IMR-90 (cell line): Measurements from ENCODE around the gene CDH13. TPM values are rescaled to one million over a fixed set of nuclear protein-coding genes. Genes with fewer than 3 reads are reported as not detected.

Experiments used
- ATAC-seq: fragments of 200-7000 bp; cut with Tn5 transposase; 2 replicates; pipeline ENCODE4 v1.9.1; 2020; ENCODE audit warnings: low read depth, mild to moderate bottlenecking, moderate library complexity
- BruUV-seq: library from RNA; stranded (reverse); fragments of 400-500 nt; replicated peaks from 2 replicates; lab custom pipeline; 2021; lab: Mats Ljungman, UMichigan
- CTCF ChIA-PET: fragments of 300-600 bp; formaldehyde crosslinking; extraction: SDS; loops from one replicate; lab custom pipeline; 2021; ENCODE audit warnings: antibody characterized with exemption; lab: Yijun Ruan, JAX
- POLR2A ChIA-PET: fragments of 300-600 bp; sonication (Branson Sonifier 250); formaldehyde crosslinking; loops from one replicate; lab custom pipeline; 2022; ENCODE audit warnings: antibody characterized with exemption; ENCODE audit not compliant: unreplicated experiment; lab: Charles Lee
- DNase-seq: peaks from one replicate; pipeline ENCODE4 v3.0.0; 2013
- H2AFZ ChIP-seq: replicated peaks from 2 replicates; pipeline ENCODE3; 2013; ENCODE audit warnings: low read length, mild to moderate bottlenecking; ENCODE audit not compliant: poor library complexity
- H2AK5ac ChIP-seq: 2 replicates; pipeline ENCODE4 v1.6.1; 2013; ENCODE audit warnings: low read depth, low read length, inconsistent platforms
- H2AK9ac ChIP-seq: replicated peaks from 2 replicates; pipeline ENCODE3; 2013; ENCODE audit warnings: mild to moderate bottlenecking, low read depth, low read length, moderate library complexity; ENCODE audit not compliant: poor library complexity
- H2BK120ac ChIP-seq: 2 replicates; pipeline ENCODE4 v1.6.1; 2013; ENCODE audit warnings: low read depth, low read length, inconsistent platforms
- H2BK15ac ChIP-seq: 3 replicates; pipeline ENCODE4 v1.6.1; 2013; ENCODE audit warnings: low read depth, low read length, inconsistent platforms
- H2BK20ac ChIP-seq: 2 replicates; pipeline ENCODE4 v1.6.1; 2013; ENCODE audit warnings: low read depth, mild to moderate bottlenecking, inconsistent platforms, low read length, moderate library complexity
- H2BK5ac ChIP-seq: 2 replicates; pipeline ENCODE4 v1.6.1; 2013; ENCODE audit warnings: mild to moderate bottlenecking, low read depth, low read length, inconsistent platforms; ENCODE audit not compliant: poor library complexity, severe bottlenecking
- H3K14ac ChIP-seq: replicated peaks from 2 replicates; pipeline ENCODE4 v1.6.1; 2013; ENCODE audit warnings: low read depth, low read length, inconsistent platforms
- H3K18ac ChIP-seq: 2 replicates; pipeline ENCODE4 v1.6.1; 2013; ENCODE audit warnings: low read depth, low read length, control low read depth
- H3K23ac ChIP-seq: 2 replicates; pipeline ENCODE4 v1.6.1; 2013; ENCODE audit warnings: low read depth, low read length, inconsistent platforms
- H3K27ac ChIP-seq: 2 replicates; pipeline ENCODE4 v1.5.1; 2013; ENCODE audit warnings: mild to moderate bottlenecking, control low read depth, low read length; ENCODE audit not compliant: insufficient read depth
- H3K27me3 ChIP-seq: 2 replicates; pipeline ENCODE4 v1.6.1; 2013; ENCODE audit warnings: low read length; ENCODE audit not compliant: control insufficient read depth, insufficient read depth
- H3K36me3 ChIP-seq: 2 replicates; pipeline ENCODE4 v1.6.1; 2013; ENCODE audit warnings: low read length, mixed read lengths; ENCODE audit not compliant: control insufficient read depth, insufficient read depth
- H3K4ac ChIP-seq: 2 replicates; pipeline ENCODE4 v1.6.1; 2013; ENCODE audit warnings: low read depth, low read length, inconsistent platforms
- H3K4me1 ChIP-seq: 2 replicates; pipeline ENCODE4 v1.6.1; 2013; ENCODE audit warnings: low read length, mixed read lengths; ENCODE audit not compliant: control insufficient read depth, insufficient read depth
- H3K4me2 ChIP-seq: 2 replicates; pipeline ENCODE4 v1.6.1; 2013; ENCODE audit warnings: low read depth, mild to moderate bottlenecking, control low read depth, low read length, moderate library complexity
- H3K4me3 ChIP-seq: 2 replicates; pipeline ENCODE4 v1.5.1; 2013; ENCODE audit warnings: low read depth, mild to moderate bottlenecking, control low read depth, low read length, moderate library complexity; ENCODE audit not compliant: insufficient read depth
- H3K56ac ChIP-seq: 2 replicates; pipeline ENCODE4 v1.6.1; 2013; ENCODE audit warnings: low read length, inconsistent platforms; ENCODE audit not compliant: insufficient read depth; ENCODE audit errors: extremely low read depth
- H3K79me1 ChIP-seq, 2 experiments: 2 replicates each; pipeline ENCODE4 v1.6.1; 2013; ENCODE audit warnings: low read length in 2 of 2, inconsistent platforms in 1 of 2, low read depth in 1 of 2
- H3K9ac ChIP-seq: 2 replicates; pipeline ENCODE4 v1.6.1; 2013; ENCODE audit warnings: low read depth, low read length, control low read depth
- H3K9me1 ChIP-seq: 2 replicates; pipeline ENCODE4 v1.6.1; 2013; ENCODE audit warnings: low read length, inconsistent platforms; ENCODE audit not compliant: insufficient read depth
- H3K9me3 ChIP-seq: 2 replicates; pipeline ENCODE4 v1.6.1; 2013; ENCODE audit warnings: low read length; ENCODE audit not compliant: control insufficient read depth, insufficient read depth
- H4K20me1 ChIP-seq: 2 replicates; pipeline ENCODE4 v1.6.1; 2013; ENCODE audit warnings: low read length, inconsistent platforms; ENCODE audit not compliant: insufficient read depth
- H4K5ac ChIP-seq: 2 replicates; pipeline ENCODE4 v1.6.1; 2013; ENCODE audit warnings: mild to moderate bottlenecking, low read depth, low read length, control low read depth
- H4K8ac ChIP-seq, 2 experiments: 2 replicates each; pipeline ENCODE4 v1.6.1; 2013; ENCODE audit warnings: low read depth in 2 of 2, low read length in 2 of 2, control low read depth in 1 of 2, inconsistent platforms in 1 of 2
- H4K91ac ChIP-seq: 2 replicates; pipeline ENCODE4 v1.6.1; 2013; ENCODE audit warnings: low read depth, low read length, inconsistent platforms; ENCODE audit not compliant: insufficient read depth
- CEBPB ChIP-seq: IDR thresholded peaks from 2 replicates; pipeline ENCODE4 v1.6.1; 2012; ENCODE audit warnings: low read depth, low read length, improper control_type of control experiment
- CHD1 ChIP-seq: IDR thresholded peaks from 2 replicates; pipeline ENCODE4 v1.6.1; 2012; ENCODE audit warnings: low read depth, low read length, improper control_type of control experiment
- WGBS, 2 experiments: methylation state at CpG; one replicate each; pipeline versions ENCODE4 v1.1.5 to v1.1.7; 2013; ENCODE audit warnings: missing lambda C conversion rate in 2 of 2; ENCODE audit not compliant: insufficient read length in 1 of 2; ENCODE audit errors: extremely low coverage in 2 of 2; 5-methylcytosine and 5-hydroxymethylcytosine counted together
- dilution Hi-C: fragments of 300-500 bp; cut with HindIII; formaldehyde crosslinking; loops from one replicate; pipeline ENCODE4 v1.14.3; 2018; ENCODE audit warnings: low sequenced_read_pairs; ENCODE audit not compliant: unreplicated experiment
- in situ Hi-C: fragments of 300-500 bp; cut with MboI; formaldehyde crosslinking; loops from 3 replicates; pipeline ENCODE4 v1.14.3; 2019; ENCODE audit warnings: low sequenced_read_pairs, inconsistent platforms, mixed read lengths
- intact Hi-C: fragments of 100-400 bp; cut with micrococcal nuclease; formaldehyde crosslinking; loops from 2 replicates; pipeline ENCODE4 v1.10.0; 2022
- polyA plus RNA-seq, 3 experiments: library from polyadenylated mRNA; depleted of rRNA; stranded (reverse); fragments of >200 nt; gene quantifications; 2 replicates each; pipeline ENCODE4 v1.2.3, GENCODE V29; 2012; ENCODE audit warnings: low replicate concordance in 1 of 3
- total RNA-seq: library from RNA; depleted of rRNA; stranded (reverse); fragments of >200 nt; gene quantifications from 2 replicates; pipeline ENCODE4 v1.2.3, GENCODE V29; 2012

CDH13 gene
- total and polyA plus RNA-seq, 2 of the 4 experiments (the other 2 are of a cell fraction) = 61.6 to 74.7 TPM

DNA sequence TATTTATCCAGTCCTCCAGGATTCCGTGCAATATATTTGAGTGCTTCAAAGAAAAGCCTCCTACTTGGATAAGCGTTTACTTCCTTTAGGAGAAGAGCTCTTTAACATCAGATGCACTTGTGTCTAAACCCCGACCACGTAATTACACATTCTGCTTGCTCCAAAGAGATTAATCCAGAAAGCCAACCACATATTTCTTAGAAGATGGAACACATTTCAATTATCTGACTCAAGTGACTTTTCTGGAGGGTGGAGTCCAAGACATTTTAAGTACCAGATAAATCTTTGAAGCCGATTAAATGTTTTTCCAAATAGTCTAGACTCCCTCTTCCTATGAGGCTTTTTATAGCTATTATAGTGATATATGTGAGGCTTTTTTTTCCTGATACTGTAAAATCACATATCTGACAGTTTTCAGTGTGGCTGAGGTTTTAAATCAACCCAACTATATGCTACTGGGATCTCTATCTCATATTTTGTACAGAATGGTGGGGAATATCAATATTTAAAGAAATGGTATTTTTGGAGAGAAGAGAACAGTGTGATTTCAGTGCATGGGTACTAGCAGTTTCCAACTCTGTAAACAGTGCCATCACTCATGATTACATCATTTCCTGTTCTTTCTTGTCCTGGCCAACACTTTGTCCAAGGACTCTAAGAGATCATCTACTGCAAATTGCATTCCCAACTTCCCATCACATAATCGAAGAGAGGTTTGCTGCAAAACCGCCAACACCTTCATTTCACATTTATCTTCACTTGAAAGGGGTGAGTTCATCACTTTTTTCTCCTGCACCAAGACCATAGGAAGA, 988.6 kb downstream of the CDH13 start:
- Histone ChIP-seq H3K18ac (no peak overlapping the region), H3K4me3 (no peak overlapping the region), H3K27ac (no peak overlapping the region), H3K36me3 (no peaks in the 10 kb centered on the region), H2AK5ac (no peak overlapping the region), H4K20me1 (no peaks in the 10 kb centered on the region), H3K27me3 (no peaks in the 10 kb centered on the region), H4K91ac (no peak overlapping the region), H3K23ac (no peak overlapping the region), H3K9ac (no peak overlapping the region), H3K56ac (no peak overlapping the region), H3K9me1 (peaks cover 4% of the 10 kb centered on the region; the same call in 1 of the 2 replicates), H2AK9ac (no peak overlapping the region), H3K14ac (no peak overlapping the region), H2AFZ (no peak overlapping the region), H3K4me2 (no peak overlapping the region; the same call in 1 of the 2 replicates), H4K8ac (peak overlapping the region in 1 of 2 experiments; percentile 57; a peak in 2 of 4 replicates), H3K4me1 (peaks cover 2% of the 10 kb centered on the region; the same call in 1 of the 2 replicates), H4K5ac (no peak overlapping the region), H2BK15ac (no peak overlapping the region), H2BK5ac (no peak overlapping the region), H2BK120ac (peak overlapping the region; percentile 9; the same call in 1 of the 2 replicates), H3K4ac (no peak overlapping the region), H3K9me3 (no peaks in the 10 kb centered on the region), H2BK20ac (0 out of 2 replicates have a peak overlapping the region, but pooled peaks have one; percentile 21), H3K79me1 (no peaks in the 10 kb centered on the region)
- no TSS peak for BruUV-seq
- dilution Hi-C loops (no loop called here), in situ Hi-C loops (loop anchor here (10.0 kb wide), 1 partner anchor 61 kb away; no protein-coding TSS in a partner anchor), intact Hi-C loops (no loop called here)
- no CpG with 5 or more reads among the region's 7 CpGs for WGBS, 2 experiments
- DNase-seq (peak; percentile 48), ATAC-seq (no peak; the same call in none of the 2 replicates)
- no peak for TF ChIP-seq CHD1
- TF ChIP-seq CEBPB = peak; percentile 51; the same call in 1 of the 2 replicates
- ChIA-PET CTCF (no interaction called here), POLR2A (no interaction called here)
